Heart left ventricle (tissue), 16 donors: ENCODE data around the gene DSE. TPM values are rescaled to one million over a fixed set of nuclear protein-coding genes. Genes with fewer than 3 reads are reported as not detected.

Experiments used
- ATAC-seq, 4 donors: fragments of 200-7000 bp; cut with Tn5 transposase; one replicate each; pipeline ENCODE4 v1.9.1; 2020 to 2022; ENCODE audit warnings: moderate library complexity in 4 of 4, mild to moderate bottlenecking in 3 of 4, moderate number of reproducible peaks in 1 of 4
- DNase-seq, 5 donors: peaks; one replicate each; pipeline ENCODE4 v3.0.0-alpha.2; 2020
- H3K27ac ChIP-seq, 12 donors: fragments of 200-600 bp; sonication (generic) in 4 of 12; one replicate each; pipeline versions ENCODE4 v1.5.0 to v1.8.0; 2016 to 2022; ENCODE audit warnings: mild to moderate bottlenecking in 2 of 12
- H3K27me3 ChIP-seq, 9 donors: fragments of 200-600 bp; sonication (generic) in 2 of 9; one replicate each; pipeline versions ENCODE4 v1.5.1 to v1.8.0; 2016 to 2022; ENCODE audit warnings: mild to moderate bottlenecking in 3 of 9
- H3K36me3 ChIP-seq, 9 donors: fragments of 200-600 bp; sonication (generic) in 2 of 9; one replicate each; pipeline versions ENCODE4 v1.5.0 to v1.8.0; 2018 to 2022; ENCODE audit warnings: mild to moderate bottlenecking in 2 of 9
- H3K4me1 ChIP-seq, 12 donors: fragments of 200-600 bp; sonication (generic) in 4 of 12; one replicate each; pipeline versions ENCODE4 v1.5.0 to v1.8.0; 2016 to 2022; ENCODE audit warnings: mild to moderate bottlenecking in 3 of 12
- H3K4me3 ChIP-seq, 12 donors: fragments of 200-600 bp; sonication (generic) in 4 of 12; one replicate each; pipeline versions ENCODE4 v1.5.0 to v1.8.0; 2017 to 2022; ENCODE audit warnings: mild to moderate bottlenecking in 9 of 12, moderate library complexity in 4 of 12
- H3K9me3 ChIP-seq, 12 donors: fragments of 200-600 bp; sonication (generic) in 4 of 12; one replicate each; pipeline versions ENCODE4 v1.5.0 to v1.8.0; 2016 to 2022; ENCODE audit warnings: mild to moderate bottlenecking in 1 of 12
- POLR2A ChIP-seq, 2 donors: fragments of 450-650 bp; IDR thresholded peaks; one replicate each; pipeline ENCODE4 v1.6.1; 2017; ENCODE audit warnings: antibody characterized with exemption in 2 of 2, mild to moderate bottlenecking in 2 of 2, moderate library complexity in 2 of 2
- WGBS, 4 donors: extraction: QIAGEN DNeasy Blood & Tissue Kit in 2 of 4; methylation state at CpG; one replicate each; pipeline versions ENCODE4 v1.1.5 to v1.1.7; 2013 to 2018; 5-methylcytosine and 5-hydroxymethylcytosine counted together
- intact Hi-C, 10 donors: fragments of 100-400 bp; cut with DNase I; formaldehyde crosslinking; loops; one replicate each; pipeline versions ENCODE4 v1.11.1 to v1.14.2; 2022
- polyA plus RNA-seq, 2 donors: library from polyadenylated mRNA; stranded (reverse); fragments of 200-250 nt; gene quantifications; one replicate each; pipeline ENCODE4 v1.2.3, GENCODE V29; 2013
- total RNA-seq, 9 donors: library from RNA; depleted of rRNA in 2 of 9; stranded (reverse); fragments of >200 nt in 2 of 9; fragmentation: NEBNext Ultra II Directional in 3 of 9; extraction: Animal tissue kit (Norgen Biotek cat#: 25700) in 3 of 9; gene quantifications; one replicate each; pipeline versions ENCODE4 v1.1.0 to v1.2.4, GENCODE V29; 2016 to 2023
- TF ChIP-seq, protein P1 (sequence below), 12 donors: fragments of 200-600 bp; sonication (generic) in 4 of 12; IDR thresholded peaks; one replicate each; pipeline versions ENCODE4 v1.5.0 to v1.8.0; 2018 to 2022; ENCODE audit warnings: antibody characterized with exemption in 12 of 12, mild to moderate bottlenecking in 5 of 12
- donor health status: ischemic (EF 13 %, LVEDD 7.1; RV severe dilation, severe dysfunction).
- donor health status: healthy with polysubstance abuse.
- donor health status: DM: no; HTN: yes; CAD: no.
- donor health status: DM: no; HTN: no; CAD: no.
- donor health status: ischemic (EF 25% LVEDD 6.9; RV normal size, moderate dysfunction).
- donor health status: ischemic (EF 25% LVEDD 5.7; RV mildly dilated, moderate dysfunction).
- donor health status: healthy.
- donor health status: DM: yes; HTN: yes; CAD: no.
- donor health status: ischemic (EF 35%, LVEDD 5.7; RV mildly dilated, moderate dysfunction).
- donor health status: nonischemic (EF 11% LVEDD 7.7; RV severe dilation, severe dysfunction).
- donor health status: DM: yes; HTN: yes; CAD: no.
- donor health status: PGD.
- donor health status: ischemic (EF 29% LVEDD 5.4; RV normal size, mild dysfunction).
- donor health status: nonischemic (EF 23%, LVEDD 6.1; RV moderate dilation, normal function).

Gene DSE
- total and polyA plus RNA-seq, 11 donors: 3.2 to 37.3 (median 11.1) TPM

DNA sequence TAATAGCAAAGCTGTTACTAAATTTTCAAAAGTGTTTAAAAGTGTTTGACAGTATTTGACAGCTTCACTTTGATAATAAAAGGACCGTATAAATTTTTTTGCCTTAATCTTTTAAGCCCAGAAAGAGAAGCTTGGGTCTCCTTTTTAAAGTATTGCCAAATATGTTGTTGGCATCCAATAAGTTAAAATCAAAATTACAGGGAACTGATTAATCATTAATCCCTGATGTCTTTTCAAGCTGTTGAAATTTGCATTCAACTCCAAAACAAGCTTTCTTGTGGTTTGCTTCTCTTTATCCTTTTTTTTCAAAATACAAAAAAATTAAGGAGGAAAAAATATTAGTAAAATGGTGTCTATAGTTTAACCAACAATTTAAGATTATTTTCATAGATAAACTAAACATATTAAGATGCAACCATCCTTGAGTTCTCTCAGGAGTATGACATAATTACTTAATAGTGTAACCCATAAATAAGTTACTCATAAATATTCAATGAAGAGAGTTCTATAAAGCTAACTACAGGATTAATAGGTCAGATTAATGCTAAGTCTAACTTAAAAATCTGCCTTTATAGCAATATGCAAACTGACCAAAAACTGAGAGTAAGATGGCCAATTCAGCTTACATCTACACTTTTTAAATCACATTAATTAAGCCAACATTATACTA, 63.4 kb downstream of the DSE start:
- Histone ChIP-seq H3K36me3 (peaks cover 0 to 57% (median 32%) of the 10 kb centered on the region in 9 donors), H3K4me1 (peaks cover 0 to 12% (median 7%) of the 10 kb centered on the region in 12 donors), H3K27ac (no peak overlapping the region), H3K9me3 (no peaks in the 10 kb centered on the region), H3K4me3 (no peak overlapping the region), H3K27me3 (no peaks in the 10 kb centered on the region)
- DNase-seq (no peak), ATAC-seq (no peak)
- WGBS, 4 donors: 90 to 98% (median 95%) methylated on average over 1 of the region's 1 CpG
- TF ChIP-seq, protein P1, sequence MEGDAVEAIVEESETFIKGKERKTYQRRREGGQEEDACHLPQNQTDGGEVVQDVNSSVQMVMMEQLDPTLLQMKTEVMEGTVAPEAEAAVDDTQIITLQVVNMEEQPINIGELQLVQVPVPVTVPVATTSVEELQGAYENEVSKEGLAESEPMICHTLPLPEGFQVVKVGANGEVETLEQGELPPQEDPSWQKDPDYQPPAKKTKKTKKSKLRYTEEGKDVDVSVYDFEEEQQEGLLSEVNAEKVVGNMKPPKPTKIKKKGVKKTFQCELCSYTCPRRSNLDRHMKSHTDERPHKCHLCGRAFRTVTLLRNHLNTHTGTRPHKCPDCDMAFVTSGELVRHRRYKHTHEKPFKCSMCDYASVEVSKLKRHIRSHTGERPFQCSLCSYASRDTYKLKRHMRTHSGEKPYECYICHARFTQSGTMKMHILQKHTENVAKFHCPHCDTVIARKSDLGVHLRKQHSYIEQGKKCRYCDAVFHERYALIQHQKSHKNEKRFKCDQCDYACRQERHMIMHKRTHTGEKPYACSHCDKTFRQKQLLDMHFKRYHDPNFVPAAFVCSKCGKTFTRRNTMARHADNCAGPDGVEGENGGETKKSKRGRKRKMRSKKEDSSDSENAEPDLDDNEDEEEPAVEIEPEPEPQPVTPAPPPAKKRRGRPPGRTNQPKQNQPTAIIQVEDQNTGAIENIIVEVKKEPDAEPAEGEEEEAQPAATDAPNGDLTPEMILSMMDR (IDR thresholded peaks at IDR 0.05): no peak
- no peak for TF ChIP-seq POLR2A (IDR thresholded peaks at IDR 0.05)
- intact Hi-C loops: loop anchor here in 1 of 10 donors (5.0 kb wide), 1 partner anchor 72 kb away; no protein-coding TSS in a partner anchor

DNA sequence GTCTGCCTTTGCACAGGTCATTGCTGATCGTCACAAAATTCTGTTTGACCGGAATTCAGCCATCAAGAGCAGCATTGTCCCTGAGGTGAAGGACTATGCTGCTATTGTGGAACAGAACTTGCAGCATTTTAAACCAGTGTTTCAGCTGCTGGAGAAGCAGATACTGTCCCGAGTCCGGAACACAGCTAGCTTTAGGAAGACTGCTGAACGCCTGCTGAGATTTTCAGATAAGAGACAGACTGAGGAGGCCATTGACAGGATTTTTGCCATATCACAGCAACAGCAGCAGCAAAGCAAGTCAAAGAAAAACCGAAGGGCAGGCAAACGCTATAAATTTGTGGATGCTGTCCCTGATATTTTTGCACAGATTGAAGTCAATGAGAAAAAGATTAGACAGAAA, 65.8 kb downstream of the DSE start:
- no peak for TF ChIP-seq POLR2A (IDR thresholded peaks at IDR 0.05)
- H3K27ac ChIP-seq: no peak overlapping the region
- peaks cover 0 to 13% (median 7%) of the 10 kb centered on the region in 12 donors for H3K4me1 ChIP-seq
- H3K36me3 ChIP-seq: peaks cover 0 to 41% (median 21%) of the 10 kb centered on the region in 9 donors
- DNase-seq (no peak), ATAC-seq (no peak)
- intact Hi-C loops: no loop called here
- H3K27me3 ChIP-seq: no peaks in the 10 kb centered on the region
- no peak overlapping the region for H3K4me3 ChIP-seq
- no peaks in the 10 kb centered on the region for H3K9me3 ChIP-seq
- WGBS, 4 donors: 88 to 93% (median 90%) methylated on average over 7 of the region's 7 CpGs

DNA sequence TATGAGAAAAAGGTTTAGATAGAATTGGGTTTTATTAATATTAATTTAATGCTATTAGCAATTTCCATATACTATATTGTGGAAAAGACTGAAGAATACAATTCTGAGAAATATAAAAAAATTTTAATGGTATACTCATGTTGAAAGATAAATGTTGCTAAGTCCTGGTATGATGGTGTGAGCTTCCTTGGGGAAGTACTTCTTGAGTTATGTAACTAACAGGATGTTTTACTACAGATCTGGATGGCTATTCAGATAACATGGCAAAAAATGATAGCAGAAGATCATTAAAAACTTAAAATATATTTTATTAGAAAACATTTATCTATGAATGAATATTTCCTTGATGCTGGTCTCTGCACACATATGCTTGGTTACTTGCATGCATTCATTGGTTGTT, 66.9 kb downstream of the DSE start:
- no peak overlapping the region for H3K4me3 ChIP-seq
- H3K27ac ChIP-seq: no peak overlapping the region
- no peak for ATAC-seq
- intact Hi-C loops: no loop called here
- no peaks in the 10 kb centered on the region for H3K9me3 ChIP-seq
- H3K27me3 ChIP-seq: no peaks in the 10 kb centered on the region
- TF ChIP-seq, protein P1 (IDR thresholded peaks at IDR 0.05): no peak
- no peak for TF ChIP-seq POLR2A (IDR thresholded peaks at IDR 0.05)
- DNase-seq: no peak
- H3K36me3 ChIP-seq: peaks cover 0 to 39% (median 13%) of the 10 kb centered on the region in 9 donors
- peaks cover 0 to 13% (median 7%) of the 10 kb centered on the region in 12 donors for H3K4me1 ChIP-seq

DNA sequence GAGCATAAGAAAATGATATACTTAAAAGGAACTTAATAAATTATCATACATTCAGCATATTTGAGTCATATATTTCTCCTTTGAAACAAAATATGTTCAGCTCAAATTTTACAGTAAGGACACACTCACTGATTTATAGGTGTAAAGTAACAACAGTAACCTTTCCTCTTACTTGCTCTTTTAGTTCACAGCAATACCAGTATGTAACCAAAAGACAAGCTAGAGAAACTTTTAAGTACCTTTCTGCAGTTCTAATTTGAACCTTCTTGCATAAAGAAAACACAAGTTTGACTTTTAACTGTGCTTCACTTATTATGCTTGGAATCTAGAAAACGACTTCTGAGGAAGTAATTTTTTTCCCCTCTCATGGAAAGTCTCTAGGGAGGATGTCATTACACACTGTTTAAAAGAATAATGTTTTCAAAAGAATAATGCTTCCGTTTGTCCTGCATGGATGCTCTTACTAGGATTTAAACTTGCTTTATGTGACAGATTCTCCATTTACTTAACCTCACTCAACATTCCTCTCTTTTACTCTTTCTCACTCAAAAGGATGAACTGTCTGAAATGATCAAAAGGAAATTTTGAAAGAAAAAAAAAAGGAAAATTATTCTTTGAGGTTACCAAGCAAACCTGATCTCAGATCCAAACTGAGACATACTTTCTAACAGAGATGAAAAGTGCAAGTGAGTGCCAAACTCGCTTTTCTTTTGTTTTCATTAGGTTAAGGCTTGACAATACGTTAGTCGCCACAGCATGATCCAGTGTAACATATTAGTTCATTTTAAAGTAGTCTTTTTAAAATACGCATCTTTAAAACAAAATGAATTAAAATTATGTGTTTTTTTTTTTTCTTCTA, 68.1 kb downstream of the DSE start:
- TF ChIP-seq, protein P1 (IDR thresholded peaks at IDR 0.05): no peak
- no peak for TF ChIP-seq POLR2A (IDR thresholded peaks at IDR 0.05)
- no peak for ATAC-seq
- no peaks in the 10 kb centered on the region for H3K9me3 ChIP-seq
- H3K4me1 ChIP-seq: peaks cover 0 to 13% (median 7%) of the 10 kb centered on the region in 12 donors
- H3K36me3 ChIP-seq: peaks cover 0 to 28% (median 2%) of the 10 kb centered on the region in 9 donors
- no peak overlapping the region for H3K27ac ChIP-seq
- no peaks in the 10 kb centered on the region for H3K27me3 ChIP-seq
- 57 to 71% (median 61%) methylated on average over 6 of the region's 6 CpGs for WGBS, 4 donors
- intact Hi-C loops: no loop called here
- DNase-seq: no peak
- no peak overlapping the region for H3K4me3 ChIP-seq
